Measurements from ENCODE around the gene TRIB2. TPM values are rescaled to one million over a fixed set of nuclear protein-coding genes. Genes with fewer than 3 reads are reported as not detected.

The TRIB2 gene
- total RNA-seq, 1 experiment from 2014 or later = 100.0 TPM

- no peaks in the 10 kb centered on the region for H3K27me3 ChIP-seq (replicated peaks; ENCODE audit: insufficient read depth, low read depth, low read length, poor library complexity)
- no peak overlapping the region for H3K4me3 ChIP-seq (ENCODE audit: low read depth, low read length, poor library complexity, severe bottlenecking)
- no peaks in the 10 kb centered on the region for H3K36me3 ChIP-seq (ENCODE audit: insufficient read depth, low read length, poor library complexity, severe bottlenecking)
- no TSS peak for BruUV-seq (replicated peaks)
- intact Hi-C loops (cut with micrococcal nuclease; ENCODE audit: unreplicated experiment) = no loop called here
- H3K4me1 ChIP-seq (ENCODE audit: insufficient read depth, low read length, poor library complexity, severe bottlenecking) = peaks cover 26% of the 10 kb centered on the region
- POLR2A ChIA-PET (ENCODE audit: low non-redundant PET) = no interaction called here
- no peak for TF ChIP-seq EZH2 (IDR thresholded peaks at IDR 0.05; ENCODE audit: borderline replicate concordance, low read depth, low read length, poor library complexity, severe bottlenecking)
- no peak for TF ChIP-seq CTCF (conservative IDR thresholded peaks at IDR 0.05; ENCODE audit: low read depth, low read length)
- DNase-seq (ENCODE audit: low spot score) = no peak
- CTCF ChIA-PET = no interaction called here
- no peaks in the 10 kb centered on the region for H3K9me3 ChIP-seq (ENCODE audit: low read depth, low read length, poor library complexity, severe bottlenecking)
- no peak overlapping the region for H3K27ac ChIP-seq (ENCODE audit: low read depth, low read length, poor library complexity, severe bottlenecking)
These were observed 64.6 kb downstream of the TRIB2 start for GRCh38 chr2:12781329-12781728.

- Histone ChIP-seq H3K9me3 (ENCODE audit: low read depth, low read length, poor library complexity, severe bottlenecking) (no peaks in the 10 kb centered on the region), H3K27me3 (replicated peaks; ENCODE audit: insufficient read depth, low read depth, low read length, poor library complexity) (no peaks in the 10 kb centered on the region), H3K36me3 (ENCODE audit: insufficient read depth, low read length, poor library complexity, severe bottlenecking) (no peaks in the 10 kb centered on the region), H3K27ac (ENCODE audit: low read depth, low read length, poor library complexity, severe bottlenecking) (no peak overlapping the region), H3K4me3 (ENCODE audit: low read depth, low read length, poor library complexity, severe bottlenecking) (no peak overlapping the region), H3K4me1 (ENCODE audit: insufficient read depth, low read length, poor library complexity, severe bottlenecking) (no peaks in the 10 kb centered on the region)
- no peak for DNase-seq (ENCODE audit: low spot score)
- no TSS peak for BruUV-seq (replicated peaks)
- TF ChIP-seq CTCF (conservative IDR thresholded peaks at IDR 0.05; ENCODE audit: low read depth, low read length) (no peak), EZH2 (IDR thresholded peaks at IDR 0.05; ENCODE audit: borderline replicate concordance, low read depth, low read length, poor library complexity, severe bottlenecking) (no peak)
- ChIA-PET CTCF (no interaction called here), POLR2A (ENCODE audit: low non-redundant PET) (interaction anchor here (0.5 kb wide), 1 partner anchor 39 kb away, joined by 3 read pairs; no protein-coding TSS in a partner anchor)
- intact Hi-C loops (cut with micrococcal nuclease; ENCODE audit: unreplicated experiment) = no loop called here
These were observed 71.4 kb downstream of the TRIB2 start for GRCh38 chr2:12787891-12788801.

DNA sequence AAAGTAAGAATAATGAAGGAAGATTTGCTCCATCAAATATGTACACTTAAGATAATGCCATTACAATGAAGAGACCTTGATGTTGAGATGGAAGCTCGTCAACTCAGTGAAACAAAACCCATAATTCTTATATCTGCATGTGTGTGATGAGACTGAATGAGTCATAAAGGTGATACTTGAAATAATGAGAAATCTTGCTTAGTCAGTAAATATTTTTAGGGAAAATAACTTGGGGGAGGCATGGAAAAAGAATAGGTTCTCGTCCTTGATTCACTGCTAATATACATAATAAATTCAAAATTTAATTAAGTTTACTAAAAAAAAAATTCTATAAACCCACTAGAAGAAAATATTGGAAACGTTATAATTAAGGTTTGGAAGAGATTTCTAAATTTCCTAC, 75.2 kb downstream of the TRIB2 start:
- DNase-seq (ENCODE audit: low spot score) = no peak
- Histone ChIP-seq H3K9me3 (ENCODE audit: low read depth, low read length, poor library complexity, severe bottlenecking) (no peaks in the 10 kb centered on the region), H3K27me3 (replicated peaks; ENCODE audit: insufficient read depth, low read depth, low read length, poor library complexity) (no peaks in the 10 kb centered on the region), H3K27ac (ENCODE audit: low read depth, low read length, poor library complexity, severe bottlenecking) (no peak overlapping the region), H3K4me3 (ENCODE audit: low read depth, low read length, poor library complexity, severe bottlenecking) (no peak overlapping the region), H3K4me1 (ENCODE audit: insufficient read depth, low read length, poor library complexity, severe bottlenecking) (no peaks in the 10 kb centered on the region), H3K36me3 (ENCODE audit: insufficient read depth, low read length, poor library complexity, severe bottlenecking) (no peaks in the 10 kb centered on the region)
- intact Hi-C loops (cut with micrococcal nuclease; ENCODE audit: unreplicated experiment) = no loop called here
- ChIA-PET POLR2A (ENCODE audit: low non-redundant PET) (no interaction called here), CTCF (no interaction called here)
- no TSS peak for BruUV-seq (replicated peaks)
- TF ChIP-seq CTCF (conservative IDR thresholded peaks at IDR 0.05; ENCODE audit: low read depth, low read length) (no peak), EZH2 (IDR thresholded peaks at IDR 0.05; ENCODE audit: borderline replicate concordance, low read depth, low read length, poor library complexity, severe bottlenecking) (no peak)

Small RNA genes within 50 kb of the gene (microRNA-seq; reads per million reads assigned to microRNA genes)
- 10.5 reads per million, percentile 31 among the genes with 10 or more reads in this experiment for gene MIR3125
